HEK293 (cell line): Measurements from ENCODE around the gene AXIN1.

Experiments
- CTCF ChIA-PET: fragments of 350-600 bp; formaldehyde crosslinking; extraction: SDS; loops from one replicate; lab custom pipeline; 2021; ENCODE audit warnings: antibody characterized with exemption; lab: Yijun Ruan, JAX
- POLR2A ChIA-PET: fragments of 300-600 bp; formaldehyde crosslinking; extraction: SDS; loops from one replicate; lab custom pipeline; 2020; ENCODE audit warnings: antibody characterized with exemption, inconsistent platforms; lab: Yijun Ruan, JAX
- H3K27ac ChIP-seq: fragments of 200-500 bp; sonication (Bioruptor generic); 2 replicates; pipeline ENCODE4 v1.5.1; 2014; ENCODE audit warnings: low read depth, low read length, control low read depth, inconsistent platforms; ENCODE audit errors: extremely low read depth
- H3K36me3 ChIP-seq, 2 experiments: fragments of 200-500 bp in 1 of 2; sonication (Bioruptor generic) in 1 of 2; 1 replicate in 1 of 2; 2 replicates in 1 of 2; pipeline ENCODE4 v1.5.1; 2014 to 2017; ENCODE audit warnings: inconsistent platforms in 2 of 2, low read length in 2 of 2; ENCODE audit not compliant: control insufficient read depth in 2 of 2, insufficient read depth in 1 of 2
- H3K4me1 ChIP-seq: fragments of 200-500 bp; sonication (Bioruptor generic); 2 replicates; pipeline ENCODE4 v1.5.1; 2014; ENCODE audit warnings: mild to moderate bottlenecking, low read length, inconsistent platforms; ENCODE audit not compliant: control insufficient read depth, insufficient read depth
- H3K4me3 ChIP-seq: 2 replicates; pipeline ENCODE4 v1.5.1; 2011; ENCODE audit warnings: low read depth, mild to moderate bottlenecking, control low read depth, low read length, moderate library complexity
- H3K9me3 ChIP-seq: fragments of 200-500 bp; sonication (Bioruptor generic); 2 replicates; pipeline ENCODE4 v1.5.1; 2014; ENCODE audit warnings: low read depth, low read length, inconsistent platforms; ENCODE audit not compliant: control insufficient read depth, insufficient read depth
- HIC1 ChIP-seq: fragments of 450-650 bp; formaldehyde crosslinking; IDR thresholded peaks from 2 replicates; pipeline ENCODE4 v1.5.1; 2016; ENCODE audit warnings: missing biosample characterization, missing genetic modification characterization
- IKZF3 ChIP-seq: fragments of 450-650 bp; IDR thresholded peaks from 2 replicates; pipeline ENCODE4 v1.5.0; 2018; ENCODE audit warnings: missing biosample characterization, mild to moderate bottlenecking, missing genetic modification characterization, moderate library complexity
- SCRT1 ChIP-seq: fragments of 450-650 bp; formaldehyde crosslinking; IDR thresholded peaks from 2 replicates; pipeline ENCODE4 v1.5.1; 2016; ENCODE audit warnings: missing biosample characterization, missing genetic modification characterization, borderline replicate concordance
- SCRT2 ChIP-seq: fragments of 450-650 bp; formaldehyde crosslinking; IDR thresholded peaks from 2 replicates; pipeline ENCODE4 v1.5.1; 2016; ENCODE audit warnings: missing biosample characterization, missing genetic modification characterization
- ZBTB1 ChIP-seq: fragments of 450-650 bp; formaldehyde crosslinking; IDR thresholded peaks from 2 replicates; pipeline ENCODE4 v1.5.1; 2016; ENCODE audit warnings: missing biosample characterization, missing genetic modification characterization
- ZFP3 ChIP-seq: fragments of 450-650 bp; formaldehyde crosslinking; IDR thresholded peaks from 2 replicates; pipeline ENCODE4 v1.5.1; 2016; ENCODE audit warnings: low read depth, missing biosample characterization, missing genetic modification characterization
- ZFP69B ChIP-seq: fragments of 450-650 bp; formaldehyde crosslinking; IDR thresholded peaks from 2 replicates; pipeline ENCODE4 v1.5.1; 2016; ENCODE audit warnings: missing biosample characterization, missing genetic modification characterization
- ZNF133 ChIP-seq: fragments of 450-650 bp; formaldehyde crosslinking; IDR thresholded peaks from 2 replicates; pipeline ENCODE4 v1.5.1; 2016; ENCODE audit warnings: missing biosample characterization, missing genetic modification characterization
- ZNF148 ChIP-seq: fragments of 450-650 bp; formaldehyde crosslinking; IDR thresholded peaks from 2 replicates; pipeline ENCODE4 v1.5.0; 2017; ENCODE audit warnings: missing biosample characterization, missing genetic modification characterization, borderline replicate concordance
- ZNF24 ChIP-seq: fragments of 450-650 bp; formaldehyde crosslinking; IDR thresholded peaks from 2 replicates; pipeline ENCODE4 v1.5.1; 2016; ENCODE audit warnings: missing biosample characterization, missing genetic modification characterization
- ZNF248 ChIP-seq: fragments of 450-650 bp; formaldehyde crosslinking; IDR thresholded peaks from 2 replicates; pipeline ENCODE4 v1.5.1; 2017; ENCODE audit warnings: missing biosample characterization, missing genetic modification characterization
- ZNF341 ChIP-seq: fragments of 450-650 bp; formaldehyde crosslinking; IDR thresholded peaks from 2 replicates; pipeline ENCODE4; 2016; ENCODE audit warnings: low read depth, missing biosample characterization, missing genetic modification characterization
- ZNF571 ChIP-seq: fragments of 450-650 bp; formaldehyde crosslinking; IDR thresholded peaks from 2 replicates; pipeline ENCODE4 v1.5.0; 2017; ENCODE audit warnings: missing biosample characterization, missing genetic modification characterization
- ZNF596 ChIP-seq: fragments of 450-650 bp; IDR thresholded peaks from 2 replicates; pipeline ENCODE4 v1.5.0; 2018; ENCODE audit warnings: missing biosample characterization, mild to moderate bottlenecking, missing genetic modification characterization, moderate library complexity
- ZNF600 ChIP-seq: fragments of 450-650 bp; formaldehyde crosslinking; IDR thresholded peaks from 2 replicates; pipeline ENCODE4 v1.5.1; 2016; ENCODE audit warnings: missing biosample characterization, missing genetic modification characterization
- ZNF610 ChIP-seq: fragments of 450-650 bp; formaldehyde crosslinking; IDR thresholded peaks from 2 replicates; pipeline ENCODE4 v1.5.1; 2016; ENCODE audit warnings: missing biosample characterization, missing genetic modification characterization, borderline replicate concordance
- ZNF777 ChIP-seq: fragments of 450-650 bp; formaldehyde crosslinking; IDR thresholded peaks from 2 replicates; pipeline ENCODE4 v1.5.1; 2017; ENCODE audit warnings: missing biosample characterization, missing genetic modification characterization, borderline replicate concordance
- TF ChIP-seq, protein P1 (sequence below): fragments of 450-650 bp; formaldehyde crosslinking; IDR thresholded peaks from 2 replicates; pipeline ENCODE4 v1.5.1; 2016; ENCODE audit warnings: missing biosample characterization, missing genetic modification characterization

Gene AXIN1

DNA sequence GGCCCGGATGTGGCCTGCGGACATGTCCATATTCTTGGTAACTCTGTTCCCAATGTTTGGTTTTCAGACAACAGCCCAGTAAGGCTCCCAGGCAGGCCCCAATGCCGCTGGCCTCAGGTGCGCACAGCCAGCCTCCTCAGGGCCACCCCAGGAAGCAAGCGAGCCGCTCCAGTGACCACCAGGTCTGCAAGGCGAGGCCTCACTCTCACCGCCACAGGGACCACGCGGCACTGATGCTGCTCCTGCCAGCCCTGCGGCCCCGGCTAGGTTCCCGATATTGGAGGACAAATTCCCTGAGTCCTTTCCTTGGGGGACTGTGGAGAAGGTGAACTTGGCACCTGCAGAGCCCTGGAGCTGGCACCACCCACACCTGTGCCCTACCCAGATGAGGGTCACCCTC lies 50.6 kb downstream of the AXIN1 start:
- H3K27ac ChIP-seq, result no peak overlapping the region
- POLR2A ChIA-PET, result no interaction called here
- CTCF ChIA-PET, result no interaction called here
- no peak overlapping the region for H3K4me3 ChIP-seq
- H3K36me3 ChIP-seq, result peaks cover 0 to 48% of the 10 kb centered on the region in 2 experiments; a peak in 2 of 3 replicates
- H3K9me3 ChIP-seq, result no peaks in the 10 kb centered on the region
- H3K4me1 ChIP-seq, result no peaks in the 10 kb centered on the region
- TF ChIP-seq ZFP69B (tag by site-specific recombination), result no peak
- TF ChIP-seq, all 188 proteins: peak for 0

DNA sequence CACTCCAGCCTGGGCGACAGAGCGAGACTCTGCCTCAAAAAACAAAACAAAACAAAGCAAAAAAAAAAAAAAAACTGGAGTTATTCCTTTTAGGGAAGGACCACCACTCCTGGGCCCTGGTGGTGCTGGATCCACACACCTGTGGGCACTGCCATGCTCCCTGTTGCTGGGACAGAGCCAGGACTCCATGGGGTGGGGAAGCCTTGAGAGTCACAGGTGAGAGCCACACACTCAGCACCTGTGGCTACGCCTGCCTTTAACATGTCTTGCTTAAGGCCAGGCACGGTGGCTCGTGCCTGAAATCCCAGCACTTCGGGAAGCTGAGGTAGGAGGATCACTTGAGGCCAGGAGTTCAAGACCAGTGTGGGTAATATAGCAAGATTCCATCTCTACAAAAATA lies 51.3 kb downstream of the AXIN1 start:
- CTCF ChIA-PET, result no interaction called here

DNA sequence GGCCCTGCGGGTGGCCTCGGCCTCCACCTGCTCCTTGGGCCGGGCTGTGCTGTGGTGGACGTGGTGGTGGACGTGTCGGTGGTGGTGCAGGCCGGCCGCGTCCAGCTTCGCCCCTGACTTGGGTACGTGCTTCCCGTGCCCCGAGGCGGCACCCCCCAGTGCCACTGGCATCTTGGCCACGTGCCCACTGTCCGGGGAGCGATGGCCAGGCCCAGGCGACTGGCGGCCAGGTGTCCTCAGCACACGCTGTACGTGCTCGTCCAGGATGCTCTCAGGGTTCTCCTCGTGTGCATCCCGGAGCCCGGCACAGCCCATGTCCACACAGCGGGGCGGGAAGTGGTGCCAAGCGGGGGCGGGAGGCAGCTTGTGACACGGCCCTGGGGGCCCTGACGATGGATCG lies 54.7 kb downstream of the AXIN1 start:
- no peaks in the 10 kb centered on the region for H3K9me3 ChIP-seq
- H3K4me1 ChIP-seq, result no peaks in the 10 kb centered on the region
- no peak overlapping the region for H3K27ac ChIP-seq
- POLR2A ChIA-PET, result interaction anchor here (0.5 kb wide), 1 partner anchor 55 kb away, joined by 5 read pairs; the partner anchor contains the start of gene AXIN1
- no peak overlapping the region for H3K4me3 ChIP-seq
- peaks cover 0 to 42% of the 10 kb centered on the region in 2 experiments; a peak in 2 of 3 replicates for H3K36me3 ChIP-seq
- TF ChIP-seq HIC1, result 0 out of 2 replicates have a peak, but pooled peaks have one; percentile 23
- TF ChIP-seq, protein P1, sequence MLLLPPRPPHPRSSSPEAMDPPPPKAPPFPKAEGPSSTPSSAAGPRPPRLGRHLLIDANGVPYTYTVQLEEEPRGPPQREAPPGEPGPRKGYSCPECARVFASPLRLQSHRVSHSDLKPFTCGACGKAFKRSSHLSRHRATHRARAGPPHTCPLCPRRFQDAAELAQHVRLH, result no peak
- TF ChIP-seq, all 188 proteins: peak for 1
- CTCF ChIA-PET, result interaction anchor here (0.6 kb wide), 1 partner anchor 117 kb away, joined by 4 read pairs; no protein-coding TSS in a partner anchor

More for the DNA sequence above, 51.3 kb downstream of the AXIN1 start:
- POLR2A ChIA-PET, result no interaction called here
- Histone ChIP-seq H3K27ac (no peak overlapping the region), H3K4me1 (no peaks in the 10 kb centered on the region), H3K36me3 (peaks cover 0 to 47% of the 10 kb centered on the region in 2 experiments; a peak in 2 of 3 replicates), H3K4me3 (no peak overlapping the region), H3K9me3 (no peaks in the 10 kb centered on the region)
- TF ChIP-seq ZNF24 (no peak), ZNF596 (tag by site-specific recombination) (no peak), ZNF571 (tag by site-specific recombination) (no peak), ZNF600 (tag by site-specific recombination) (no peak), SCRT1 (tag by site-specific recombination) (peak; percentile 96), SCRT2 (tag by site-specific recombination) (peak; percentile 74), ZNF248 (tag by site-specific recombination) (no peak), ZBTB1 (tag by site-specific recombination) (no peak), ZNF341 (no peak), ZNF777 (no peak), ZNF610 (tag by site-specific recombination) (no peak), ZNF148 (tag by site-specific recombination) (no peak), ZFP3 (tag by site-specific recombination) (no peak), ZNF133 (no peak), IKZF3 (tag by site-specific recombination) (no peak)
